Upper lobe of left lung (tissue), 4 donors: Measurements from ENCODE around the gene IL3RA.

Source experiments
- CTCF ChIP-seq, 6 experiments: fragments of 450-650 bp in 4 of 6; fragments of 200-600 bp in 2 of 6; sonication (generic) in 2 of 6; IDR thresholded peaks; one replicate each; pipeline ENCODE4 v1.5.1; 2016 to 2019; ENCODE audit warnings: antibody characterized with exemption in 6 of 6
- EP300 ChIP-seq, 4 donors: sonication (generic); formaldehyde crosslinking; IDR thresholded peaks; one replicate each; pipeline ENCODE4 v1.5.1; 2017; ENCODE audit warnings: antibody characterized with exemption in 4 of 4, control low read depth in 2 of 4

DNA sequence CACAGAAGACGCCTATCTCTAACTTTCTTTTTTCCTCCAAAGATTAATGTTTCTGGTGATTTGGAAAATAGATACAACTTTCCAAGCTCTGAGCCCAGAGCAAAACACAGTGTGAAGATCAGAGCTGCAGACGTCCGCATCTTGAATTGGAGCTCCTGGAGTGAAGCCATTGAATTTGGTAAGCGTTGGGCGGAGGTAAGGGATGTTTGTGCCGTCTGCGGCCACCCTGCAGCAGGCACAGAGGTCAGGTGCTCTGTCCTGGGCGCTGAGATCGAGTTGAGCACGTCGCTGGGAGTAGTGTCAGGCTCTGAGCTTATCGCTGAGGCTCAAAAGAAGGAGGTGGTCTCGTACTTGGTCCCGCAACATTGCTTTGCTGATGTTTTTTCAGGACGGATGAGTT lies 36.1 kb upstream of the IL3RA start:
- TF ChIP-seq EP300 (IDR thresholded peaks at IDR 0.05) = no peak
- TF ChIP-seq CTCF (IDR thresholded peaks at IDR 0.05) = no peak
